Activated CD4-positive, CD25-positive, alpha-beta regulatory T cell (primary cell): Measurements from ENCODE around the gene ENAM.
"Not testable (repeated sequence)": the region's sequence is repeated elsewhere in the genome, so short reads cannot be mapped to it uniquely, and the experiment has no call there.

Experiments used
- DNase-seq, 4 experiments: peaks; one replicate each; lab custom pipeline; 2025; lab: John Stamatoyannopoulos, UW

Gene ENAM

GRCh38 chr4:70624226-70624793, 4.2 kb upstream of the ENAM start:
- no peak for DNase-seq

GRCh38 chr4:70627620-70628019, 924 bp upstream of the ENAM start:
- DNase-seq, result no peak

GRCh38 chr4:70629469-70630090, 1.0 kb downstream of the ENAM start:
- DNase-seq, result no peak

- DNase-seq, result no peak
These were observed 1.6 kb downstream of the ENAM start for GRCh38 chr4:70630162-70630561.

- DNase-seq, result no peak
These were observed 3.5 kb downstream of the ENAM start for GRCh38 chr4:70632028-70632427.

- no peak for DNase-seq
These were observed 5.9 kb downstream of the ENAM start for GRCh38 chr4:70634482-70634881.

- no peak for DNase-seq
These were observed 8.8 kb downstream of the ENAM start for GRCh38 chr4:70637239-70637913.

GRCh38 chr4:70640192-70640591, 11.6 kb downstream of the ENAM start:
- DNase-seq, result no peak

GRCh38 chr4:70650741-70651140, 22.2 kb downstream of the ENAM start:
- DNase-seq, result not testable (repeated sequence)

GRCh38 chr4:70651864-70652506, 23.4 kb downstream of the ENAM start:
- DNase-seq, result no peak

- DNase-seq, result no peak
These were observed 26.1 kb downstream of the ENAM start for GRCh38 chr4:70654605-70655011.

GRCh38 chr4:70657326-70657725, 28.8 kb downstream of the ENAM start:
- no peak for DNase-seq

GRCh38 chr4:70658418-70658817, 29.9 kb downstream of the ENAM start:
- DNase-seq, result no peak

- DNase-seq, result no peak
These were observed 31.6 kb downstream of the ENAM start for GRCh38 chr4:70660106-70660505.

GRCh38 chr4:70661309-70661922, 32.9 kb downstream of the ENAM start:
- not testable (repeated sequence) for DNase-seq

- no peak for DNase-seq
These were observed 37.8 kb downstream of the ENAM start, which contains the start of gene JCHAIN for GRCh38 chr4:70666369-70666768. JCHAIN (minus strand) TSS chr4:70666508; CDS start chr4:70666490, 18 bp downstream.

GRCh38 chr4:70667740-70668535, 39.4 kb downstream of the ENAM start:
- no peak for DNase-seq

GRCh38 chr4:70670332-70671014, 41.9 kb downstream of the ENAM start:
- DNase-seq, result no peak

- DNase-seq, result no peak
These were observed 42.5 kb downstream of the ENAM start for GRCh38 chr4:70671091-70671490.

- DNase-seq, result no peak
These were observed 45.6 kb downstream of the ENAM start for GRCh38 chr4:70674191-70674590.

GRCh38 chr4:70674731-70675130, 46.2 kb downstream of the ENAM start:
- DNase-seq, result no peak
